GM12878 (cell line): Measurements from ENCODE around the gene ADRA2B. TPM values are rescaled to one million over a fixed set of nuclear protein-coding genes. Genes with fewer than 3 reads are reported as not detected.
A peak's percentile ranks its signal among the peaks of the same experiment; 100 is the strongest.

Source experiments
- ATAC-seq: fragments of 200-7000 bp; cut with Tn5 transposase; 3 replicates; pipeline ENCODE4 v1.9.1; 2020; ENCODE audit warnings: mild to moderate bottlenecking, moderate library complexity
- BruUV-seq: library from RNA; stranded (reverse); fragments of 400-500 nt; replicated peaks from 2 replicates; lab custom pipeline; 2021; lab: Mats Ljungman, UMichigan
- CTCF ChIA-PET: fragments of 300-600 bp; sonication (Branson Sonifier 250); formaldehyde crosslinking; extraction: SDS; loops from one replicate; lab custom pipeline; 2021; ENCODE audit warnings: inconsistent platforms; lab: Yijun Ruan, JAX
- POLR2A ChIA-PET: fragments of 350-600 bp; formaldehyde crosslinking; extraction: SDS; loops from one replicate; lab custom pipeline; 2021; ENCODE audit warnings: inconsistent platforms; lab: Charles Lee
- RAD21 ChIA-PET: fragments of 300-600 bp; sonication (Branson Sonifier 250); formaldehyde crosslinking; loops from one replicate; lab custom pipeline; 2023; ENCODE audit warnings: antibody characterized with exemption; ENCODE audit not compliant: unreplicated experiment; lab: Charles Lee
- SMC1A ChIA-PET: fragments of 300-600 bp; sonication (Branson Sonifier 250); formaldehyde crosslinking; loops from one replicate; lab custom pipeline; 2023; ENCODE audit not compliant: unreplicated experiment, uncharacterized antibody; lab: Charles Lee
- DNase-seq: peaks from one replicate; pipeline ENCODE4 v3.0.0-alpha.2; 2011; ENCODE audit warnings: low read depth, low spot score
- FAIRE-seq: peaks from 3 replicates; lab custom pipeline; 2011; peaks lifted over from hg19 to GRCh38; lab: Jason Lieb, UNC
- H2AFZ ChIP-seq: 2 replicates; pipeline ENCODE4 v1.6.0; 2011; ENCODE audit warnings: low read depth, low read length, control low read depth; ENCODE audit not compliant: control insufficient read depth
- H3K27ac ChIP-seq: 2 replicates; pipeline ENCODE4 v1.5.1; 2011; ENCODE audit warnings: control low read depth; ENCODE audit not compliant: control insufficient read depth, insufficient read depth
- H3K27me3 ChIP-seq, 2 experiments: replicated peaks in 1 of 2; 2 replicates each; pipeline versions ENCODE4 v1.6.0 to v1.6.1; 2011; ENCODE audit warnings: low read length in 1 of 2; ENCODE audit not compliant: control insufficient read depth in 2 of 2, insufficient read depth in 2 of 2
- H3K36me3 ChIP-seq, 2 experiments: 2 replicates each; pipeline ENCODE4 v1.5.1; 2011; ENCODE audit warnings: low read length in 1 of 2; ENCODE audit not compliant: control insufficient read depth in 2 of 2, insufficient read depth in 2 of 2
- H3K4me1 ChIP-seq: 2 replicates; pipeline ENCODE4 v1.6.1; 2011; ENCODE audit warnings: mild to moderate bottlenecking, low read length, moderate library complexity, mixed read lengths; ENCODE audit not compliant: control insufficient read depth, insufficient read depth
- H3K4me2 ChIP-seq: 2 replicates; pipeline ENCODE4 v1.6.0; 2011; ENCODE audit warnings: control low read depth; ENCODE audit not compliant: control insufficient read depth, insufficient read depth
- H3K4me3 ChIP-seq: fragments of 200-600 bp; sonication (generic); 2 replicates; pipeline ENCODE4 v1.5.1; 2016
- H3K79me2 ChIP-seq: 2 replicates; pipeline ENCODE4 v1.6.0; 2011; ENCODE audit warnings: low read length; ENCODE audit not compliant: control insufficient read depth, insufficient read depth
- H3K9ac ChIP-seq: 2 replicates; pipeline ENCODE4 v1.8.0; 2011; ENCODE audit warnings: low read length, control low read depth, mixed read lengths; ENCODE audit not compliant: control insufficient read depth, insufficient read depth
- H3K9me3 ChIP-seq: replicated peaks from 3 replicates; pipeline ENCODE4 v1.5.1; 2011; ENCODE audit warnings: mild to moderate bottlenecking, low read length; ENCODE audit not compliant: control insufficient read depth, insufficient read depth
- H4K20me1 ChIP-seq: 2 replicates; pipeline ENCODE4 v1.6.0; 2011; ENCODE audit not compliant: control insufficient read depth, insufficient read depth
- CTCF ChIP-seq, 3 experiments: IDR thresholded peaks in 2 of 3; conservative IDR thresholded peaks in 1 of 3; 2 replicates each; pipeline ENCODE4 v1.5.1; 2011; ENCODE audit warnings: low read depth in 3 of 3, low read length in 3 of 3, mild to moderate bottlenecking in 3 of 3, control low read depth in 2 of 3, moderate library complexity in 2 of 3, inconsistent platforms in 1 of 3, mixed read lengths in 1 of 3; ENCODE audit not compliant: control insufficient read depth in 2 of 3, insufficient read depth in 1 of 3; ENCODE audit errors: extremely low read depth in 1 of 3
- GABPA ChIP-seq: IDR thresholded peaks from 2 replicates; pipeline ENCODE4 v1.6.1; 2014; ENCODE audit warnings: antibody characterized with exemption, low read depth, mild to moderate bottlenecking, inconsistent platforms
- IRF5 ChIP-seq: fragments of 450-650 bp; IDR thresholded peaks from 2 replicates; pipeline ENCODE4 v1.6.1; 2017; ENCODE audit warnings: borderline replicate concordance
- JUNB ChIP-seq: IDR thresholded peaks from 2 replicates; pipeline ENCODE4 v1.6.1; 2016; ENCODE audit warnings: antibody characterized with exemption, mild to moderate bottlenecking
- KLF5 ChIP-seq: fragments of 450-650 bp; IDR thresholded peaks from 2 replicates; pipeline ENCODE4 v1.6.1; 2014; ENCODE audit warnings: mild to moderate bottlenecking; ENCODE audit not compliant: partially characterized antibody
- MEF2B ChIP-seq: fragments of 450-650 bp; IDR thresholded peaks from 2 replicates; pipeline ENCODE4 v1.6.1; 2018; ENCODE audit warnings: mild to moderate bottlenecking, moderate library complexity; ENCODE audit not compliant: partially characterized antibody, poor library complexity, severe bottlenecking
- REST ChIP-seq: IDR thresholded peaks from 2 replicates; pipeline ENCODE4 v1.6.1; 2012; ENCODE audit warnings: mild to moderate bottlenecking, low read depth, low read length
- SP1 ChIP-seq: IDR thresholded peaks from one replicate; pipeline ENCODE4 v1.6.1; 2011; ENCODE audit warnings: low read depth, low read length
- TCF12 ChIP-seq: IDR thresholded peaks from 2 replicates; pipeline ENCODE4 v1.6.1; 2011; ENCODE audit warnings: low read depth, mild to moderate bottlenecking, low read length
- USF1 ChIP-seq: IDR thresholded peaks from 2 replicates; pipeline ENCODE4 v1.6.1; 2011; ENCODE audit warnings: borderline replicate concordance, low read depth, mild to moderate bottlenecking, moderate library complexity, mixed read lengths, low read length; ENCODE audit not compliant: insufficient read depth; ENCODE audit errors: extremely low read length
- ZNF207 ChIP-seq: fragments of 450-650 bp; IDR thresholded peaks from 2 replicates; pipeline ENCODE4 v1.6.1; 2014; ENCODE audit warnings: antibody characterized with exemption, mild to moderate bottlenecking, borderline replicate concordance
- WGBS: methylation state at CpG from one replicate; pipeline ENCODE4 v1.1.6; 2016; ENCODE audit warnings: low lambda C conversion rate; ENCODE audit not compliant: insufficient replicate concordance, insufficient coverage; ENCODE audit errors: missing lambda C conversion rate; 5-methylcytosine and 5-hydroxymethylcytosine counted together
- in situ Hi-C: fragments of 300-500 bp; cut with MboI; formaldehyde crosslinking; loops from 9 replicates; pipeline ENCODE4 v1.14.3; 2018; ENCODE audit warnings: mixed read lengths
- intact Hi-C: fragments of 100-400 bp; cut with micrococcal nuclease; formaldehyde crosslinking; loops from one replicate; pipeline ENCODE4 v1.14.2; 2022; ENCODE audit not compliant: unreplicated experiment
- polyA plus RNA-seq, 11 experiments: library from polyadenylated mRNA; depleted of rRNA in 4 of 11; unstranded in 6 of 11; stranded (reverse) in 5 of 11; fragments of >200 nt; fragmentation: Nextera tagmentation in 4 of 11; fragmentation: Illumina TruSeq in 1 of 11; extraction: Ambion mirVana in 4 of 11; extraction: Trizol in 1 of 11; gene quantifications; 1 replicate in 1 of 11; 2 replicates in 10 of 11; pipeline versions ENCODE4 v1.2.1 to v1.2.3, GENCODE V29; 2011 to 2016; ENCODE audit warnings: inconsistent platforms in 2 of 11, missing spikeins in 2 of 11, low read depth in 1 of 11
- total RNA-seq, 4 experiments: library from RNA; depleted of rRNA in 3 of 4; stranded (reverse); fragments of >200 nt in 3 of 4; fragmentation: Illumina TruSeq in 1 of 4; extraction: Trizol in 1 of 4; gene quantifications; 2 replicates each; pipeline versions ENCODE4 v1.2.1 to v1.2.3, GENCODE V29; 2013 to 2021

ADRA2B gene
- total and polyA plus RNA-seq, 10 of the 15 experiments (the other 5 are each of a cell fraction or from before 2014, with no cell fraction given): 0.01 to 0.10 (median 0.04) TPM; not detected in 6

- no peak for TF ChIP-seq REST
- TF ChIP-seq GABPA: no peak
- TF ChIP-seq JUNB: no peak
Observed at GRCh38 chr2:96098900-96099590, 17.3 kb downstream of the ADRA2B start (continued).

- ATAC-seq: peak; percentile 33; the same call in 2 of the 3 replicates
- Histone ChIP-seq H3K4me2 (no peak overlapping the region), H3K36me3 (no peaks in the 10 kb centered on the region), H3K79me2 (no peaks in the 10 kb centered on the region), H4K20me1 (no peaks in the 10 kb centered on the region), H3K9me3 (no peaks in the 10 kb centered on the region), H2AFZ (no peak overlapping the region), H3K27ac (no peak overlapping the region), H3K9ac (no peak overlapping the region), H3K4me1 (no peaks in the 10 kb centered on the region), H3K4me3 (no peak overlapping the region), H3K27me3 (no peaks in the 10 kb centered on the region)
- WGBS: 9% methylated on average over 7 of the region's 7 CpGs
- ChIA-PET SMC1A (no interaction called here), RAD21 (interaction anchor here (0.9 kb wide), 1 partner anchor 76 kb away, joined by 3 read pairs; no protein-coding TSS in a partner anchor), POLR2A (no interaction called here), CTCF (interaction anchor here (1.0 to 1.8 kb wide), 2 partner anchors 41 to 77 kb away, joined by 3 to 5 read pairs; partner anchors contain the start of gene ASTL)
- intact Hi-C loops (no loop called here), in situ Hi-C loops (no loop called here)
- DNase-seq: no peak
- no TSS peak for BruUV-seq
- no peak for FAIRE-seq
- TF ChIP-seq MEF2B (no peak), IRF5 (no peak), SP1 (no peak), CTCF (IDR thresholded peaks at IDR 0.05 in 2 of 3, conservative IDR thresholded peaks at IDR 0.05 in 1 of 3; ENCODE audit: control insufficient read depth in 2 of 3, extremely low read depth in 1 of 3, insufficient read depth in 1 of 3, low read depth in 3 of 3, low read length in 3 of 3) (peak in 2 of 3 experiments; percentile 5 to 24; a peak in 1 of 6 replicates), TCF12 (no peak), USF1 (no peak), KLF5 (no peak), ZNF207 (no peak)
Observed at GRCh38 chr2:96097951-96098823, 18.2 kb downstream of the ADRA2B start.
